ENCODE data around the gene AGAP1.

AGAP1 gene

DNA sequence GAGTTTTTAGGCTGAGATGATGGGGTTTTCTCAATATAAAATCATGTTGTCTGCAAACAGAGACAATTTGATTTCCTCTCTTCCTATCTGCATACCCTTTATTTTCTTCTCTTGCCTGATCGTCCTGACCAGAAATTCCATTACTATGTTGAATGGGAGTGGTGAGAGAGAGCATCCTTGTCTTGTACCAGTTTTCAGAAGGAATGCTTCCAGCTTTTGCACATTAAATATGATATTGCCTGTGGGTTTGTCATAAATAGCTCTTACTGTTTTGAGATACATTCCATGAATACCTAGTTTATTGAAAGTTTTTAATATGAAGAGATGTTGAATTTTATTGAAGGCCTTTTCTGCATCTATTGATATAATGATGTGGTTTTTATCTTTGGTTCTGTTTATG is 492.5 kb downstream of the AGAP1 start:
- DNase-seq = no peak

DNA sequence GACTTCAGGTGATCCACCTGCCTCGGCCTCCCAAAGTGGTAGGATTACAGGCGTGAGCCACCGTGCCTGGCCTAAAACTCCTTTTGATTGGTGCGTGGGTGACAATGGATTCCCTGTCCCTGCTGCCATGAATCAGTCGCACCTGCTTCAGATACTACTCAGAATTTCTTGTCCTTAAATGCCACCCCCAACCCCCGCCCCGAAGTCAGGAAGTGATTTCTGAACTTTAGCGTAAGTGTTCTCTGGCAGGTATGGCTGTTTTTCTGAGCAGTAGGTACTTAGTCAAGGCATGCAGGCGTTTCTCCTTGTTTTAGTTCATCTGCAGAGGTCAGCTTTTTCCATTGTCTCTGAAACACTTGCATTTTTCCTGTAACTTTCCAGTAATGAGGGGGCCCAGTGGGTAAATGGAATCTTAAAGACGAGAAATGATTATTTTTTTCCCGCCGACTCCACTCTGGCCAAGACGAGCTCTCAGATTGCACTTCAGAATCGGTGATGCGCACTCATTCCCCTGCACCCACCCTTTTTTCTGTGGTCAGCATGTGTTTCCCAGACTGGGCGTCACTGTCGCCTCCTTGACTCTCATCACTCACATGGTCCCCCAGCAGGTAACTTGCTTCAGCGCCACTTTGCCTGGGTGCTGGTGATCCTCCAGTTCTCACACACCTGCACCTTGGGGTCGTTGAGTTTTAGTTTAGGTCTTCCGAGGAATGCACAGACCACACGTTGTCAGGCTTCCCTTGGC is 494.6 kb downstream of the AGAP1 start:
- no peak for DNase-seq

DNA sequence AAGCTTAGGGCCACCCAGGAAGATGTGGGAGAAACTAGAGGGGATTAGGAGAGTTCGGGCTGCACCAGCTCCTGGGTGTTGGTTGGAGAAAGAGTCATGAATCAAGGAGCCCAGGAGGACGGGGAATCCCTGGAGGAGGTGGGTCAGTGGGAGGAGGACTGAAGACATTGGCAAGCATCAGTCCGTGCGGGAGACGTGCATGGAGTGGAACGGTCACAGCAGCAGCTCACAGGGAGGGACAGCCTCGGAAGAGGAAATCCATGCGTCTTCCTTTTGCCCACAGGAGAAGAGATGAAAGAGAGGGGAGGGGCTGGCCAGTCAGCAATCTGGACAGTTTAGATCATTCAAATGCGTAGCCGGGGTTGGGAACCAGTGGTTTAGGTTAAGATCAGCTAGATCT is 495.7 kb downstream of the AGAP1 start:
- no peak for DNase-seq

DNA sequence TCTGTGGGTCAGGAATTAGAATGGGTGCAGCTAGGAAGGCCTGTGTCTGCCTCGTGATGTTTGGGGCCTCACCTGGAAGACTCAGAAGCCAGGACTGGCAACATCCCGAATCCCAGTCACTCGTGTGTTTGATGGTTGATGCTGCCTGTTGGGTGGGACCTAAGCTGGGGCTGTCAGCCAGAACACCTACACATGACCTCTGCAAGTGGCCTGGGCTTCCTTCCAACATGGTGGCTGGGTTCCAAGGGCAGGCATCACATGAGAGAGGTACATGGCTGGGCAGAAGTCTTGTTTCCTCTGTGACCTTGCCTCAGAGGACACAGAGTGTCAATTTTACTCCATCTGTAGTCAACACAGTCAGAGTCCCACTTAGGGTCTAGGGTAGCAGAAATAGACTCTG is 496.5 kb downstream of the AGAP1 start:
- DNase-seq = no peak

GRCh38 chr2:235992024-235992423 is 498.2 kb downstream of the AGAP1 start:
- no peak for DNase-seq

- no peak for DNase-seq
Observed at GRCh38 chr2:235996419-235996818, 502.6 kb downstream of the AGAP1 start.

DNA sequence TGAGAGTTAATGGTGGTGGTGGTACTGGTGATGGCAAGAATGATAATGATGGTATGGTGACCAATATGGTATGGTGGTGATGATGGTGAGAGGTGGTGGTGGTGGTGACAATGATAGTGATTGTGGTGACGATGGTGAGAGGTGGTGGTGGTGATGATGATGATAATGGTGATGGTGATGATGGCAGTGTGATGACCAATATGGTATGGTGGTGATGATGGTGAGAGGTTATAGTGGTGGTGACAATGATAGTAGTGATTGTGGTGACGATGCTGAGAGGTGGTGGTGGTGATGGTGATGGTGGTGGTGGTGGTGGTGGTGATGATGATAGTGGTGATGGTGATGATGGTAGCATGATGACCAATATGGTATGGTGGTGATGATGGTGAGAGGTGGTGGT is 505.2 kb downstream of the AGAP1 start:
- DNase-seq = no peak

DNA sequence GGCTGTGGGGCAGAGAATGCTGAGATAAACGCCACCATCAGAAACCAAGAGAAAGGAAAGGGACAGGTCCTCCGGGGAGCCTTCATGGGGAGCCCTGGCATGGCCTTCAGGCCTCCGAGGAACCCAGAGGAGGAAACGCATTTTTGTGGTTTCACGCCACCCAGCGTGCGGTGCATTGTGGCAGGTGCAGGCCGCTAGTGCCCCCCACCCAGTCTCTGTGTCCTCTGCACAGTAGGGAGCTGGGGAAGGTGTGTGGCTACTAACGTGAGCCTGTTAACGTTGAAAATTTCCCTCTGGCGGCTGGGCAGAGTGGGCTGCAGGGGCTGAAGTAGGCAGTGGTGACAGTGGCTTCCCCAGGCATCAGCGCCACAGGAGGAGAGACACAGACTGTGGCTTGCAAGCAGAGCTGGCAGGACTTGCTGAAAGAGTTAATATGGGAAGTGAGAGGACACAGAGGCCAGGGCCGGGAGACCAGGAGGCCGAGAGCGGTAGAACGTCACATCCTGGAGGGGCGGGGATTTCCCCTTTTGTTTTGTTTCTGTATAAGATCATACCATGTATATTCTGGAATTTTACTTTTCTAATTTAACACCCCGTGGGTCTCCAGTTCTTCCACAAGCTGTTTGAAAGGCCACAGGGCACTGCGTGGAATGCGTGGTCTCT is 507.5 kb downstream of the AGAP1 start:
- no peak for DNase-seq

DNA sequence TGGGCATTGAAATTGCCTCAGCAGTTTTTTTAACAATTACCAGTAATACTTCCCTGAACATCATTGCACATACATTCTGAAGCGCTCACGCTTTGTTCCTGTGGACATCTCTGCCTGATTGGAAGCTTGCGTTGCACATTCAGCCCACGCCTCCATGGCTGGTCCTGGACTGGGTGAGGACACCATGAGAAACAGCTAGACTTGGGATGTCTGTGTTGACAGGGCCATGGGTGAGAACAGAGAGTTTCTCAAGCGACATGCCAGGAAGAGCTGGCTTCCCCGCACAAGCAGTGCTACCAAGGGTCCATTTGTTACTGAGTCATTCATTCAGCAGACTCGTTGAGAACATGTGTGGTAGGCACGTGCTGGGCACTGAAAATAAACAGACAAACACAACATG is 508.0 kb downstream of the AGAP1 start:
- DNase-seq = no peak

DNA sequence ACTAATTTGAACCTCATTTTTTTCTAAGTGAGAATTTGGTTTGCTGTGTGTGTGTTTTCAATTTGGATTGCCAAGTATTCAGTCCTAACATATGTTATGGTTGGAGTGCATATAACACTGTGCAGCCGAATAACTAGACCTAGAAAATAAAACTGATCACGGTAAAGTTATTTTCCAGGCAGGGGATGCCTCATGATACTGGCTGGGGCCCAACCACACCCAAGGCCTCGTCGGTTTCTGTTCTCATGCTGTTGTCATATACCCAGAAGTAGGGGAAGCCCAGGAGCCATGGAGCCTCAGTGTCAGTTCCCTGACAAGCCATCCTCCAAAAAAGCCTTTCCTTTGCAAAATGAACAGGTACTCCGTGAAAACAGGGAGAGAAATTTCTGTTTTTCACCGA is 514.2 kb downstream of the AGAP1 start:
- no peak for DNase-seq

DNA sequence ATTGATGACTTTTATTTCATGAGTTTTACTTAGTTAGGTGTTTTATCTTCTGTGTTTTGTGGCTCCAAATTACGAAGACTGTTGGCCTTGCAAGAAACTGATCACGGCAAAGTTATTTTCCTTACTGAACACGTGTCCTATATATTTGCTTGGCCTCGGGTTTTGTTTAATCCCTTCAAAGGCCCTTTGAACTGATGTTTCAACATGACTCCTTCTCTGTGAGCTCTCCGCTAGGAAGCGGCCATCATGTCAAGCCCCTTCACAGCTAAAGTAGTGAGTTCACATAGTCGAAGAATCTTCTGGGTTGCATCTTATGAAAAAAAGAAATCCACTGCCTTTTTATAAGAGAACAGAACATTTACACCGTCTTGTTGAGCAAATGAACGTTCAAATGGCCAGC is 515.0 kb downstream of the AGAP1 start:
- no peak for DNase-seq

GRCh38 chr2:236010920-236011685 is 517.3 kb downstream of the AGAP1 start:
- no peak for DNase-seq

- no peak for DNase-seq
Observed at GRCh38 chr2:236012155-236012554, 518.3 kb downstream of the AGAP1 start.

DNA sequence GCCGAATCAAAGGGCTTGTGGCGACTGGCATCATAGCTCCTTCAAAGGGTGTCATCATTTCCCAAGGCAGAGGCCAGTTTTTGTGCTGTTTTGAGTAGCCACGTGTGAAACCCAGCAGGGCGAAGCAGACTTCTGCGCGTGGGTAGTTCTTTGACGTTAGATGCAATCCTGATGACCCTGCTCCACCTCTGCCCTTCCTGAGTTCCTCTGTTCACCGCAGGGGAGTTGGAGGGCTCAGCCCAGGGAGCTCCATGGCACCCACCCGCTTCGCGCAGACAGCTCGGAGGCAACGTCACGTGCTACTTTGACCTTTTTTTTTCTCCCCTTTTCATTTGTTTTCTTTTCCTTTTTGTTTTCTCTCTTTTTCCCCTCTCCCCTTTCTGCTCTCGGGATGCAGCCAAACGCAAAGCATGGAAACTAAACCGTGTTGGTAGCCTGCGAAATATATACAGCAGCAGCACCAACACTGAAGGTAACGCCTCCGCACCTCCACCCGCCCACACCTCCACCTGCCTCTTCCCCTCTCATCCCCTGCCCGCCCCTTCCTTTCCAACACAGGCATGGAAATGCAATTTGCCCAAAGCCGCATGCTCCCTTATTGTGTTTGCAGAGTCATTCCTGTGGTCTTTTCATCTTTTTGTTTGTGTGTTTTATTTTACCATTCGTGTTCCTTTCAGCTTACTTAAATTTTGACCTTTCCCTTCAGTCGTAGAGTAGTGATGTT is 520.7 kb downstream of the AGAP1 start:
- no peak for DNase-seq

DNA sequence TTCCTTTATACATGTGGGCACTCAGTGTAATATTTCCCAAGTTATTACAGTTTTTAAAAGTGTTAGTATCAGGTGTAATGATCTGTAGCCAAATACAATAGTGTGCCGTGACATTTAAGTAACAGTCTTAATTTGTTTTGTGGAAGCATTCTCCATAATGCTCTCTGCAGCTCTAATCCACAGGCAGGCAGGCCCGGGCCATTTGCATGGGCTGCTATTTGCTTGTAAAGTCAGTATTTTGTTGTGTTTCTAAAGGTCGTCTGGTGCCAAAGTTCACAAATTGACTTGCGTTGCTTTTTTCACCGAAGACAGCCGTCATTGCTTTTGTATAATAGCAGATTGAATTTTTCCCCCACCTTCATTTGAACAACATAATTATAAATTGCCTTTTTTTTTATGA is 521.3 kb downstream of the AGAP1 start:
- DNase-seq = no peak

DNA sequence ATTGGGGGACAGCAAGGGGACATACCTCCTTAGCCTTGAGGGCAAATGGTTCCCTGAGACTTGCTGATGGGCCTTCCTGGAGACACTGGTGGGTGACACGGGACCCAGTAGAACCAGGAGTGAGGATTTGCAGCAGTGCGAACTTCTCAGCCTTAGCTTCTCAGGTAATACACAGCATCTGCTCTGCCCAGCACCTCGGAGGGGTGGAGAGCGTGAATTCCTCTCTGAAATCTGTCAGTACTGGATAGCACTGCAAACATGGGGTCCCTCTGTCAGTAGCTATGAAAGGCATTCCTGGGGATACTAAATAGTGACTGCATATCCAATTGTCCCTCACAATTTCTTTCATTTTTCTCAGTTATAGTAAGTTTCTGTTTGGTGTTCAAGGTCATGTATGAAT is 522.7 kb downstream of the AGAP1 start:
- no peak for DNase-seq

DNA sequence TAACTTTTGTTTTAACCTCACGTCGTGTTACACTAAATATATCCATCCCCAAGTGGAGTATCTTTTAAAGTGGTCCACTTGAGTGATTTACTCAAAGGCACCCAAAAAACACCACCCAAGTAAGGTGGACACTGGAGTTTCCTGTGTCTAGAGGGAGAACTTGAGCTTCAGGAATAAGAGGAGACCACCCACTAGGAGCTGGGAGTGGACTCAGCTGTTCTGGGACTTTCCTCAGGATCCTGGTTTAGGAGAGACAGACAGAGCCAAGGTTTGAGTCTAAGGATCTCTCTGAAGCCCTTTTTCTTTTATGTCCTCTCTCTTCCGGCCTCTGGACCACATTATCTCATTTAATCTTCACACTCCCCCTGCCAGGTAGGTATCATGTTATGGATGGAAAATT is 523.6 kb downstream of the AGAP1 start:
- DNase-seq = no peak

- no peak for DNase-seq
Observed at GRCh38 chr2:236019434-236019833, 525.6 kb downstream of the AGAP1 start.

- no peak for DNase-seq
Observed at GRCh38 chr2:236021499-236022057, 527.7 kb downstream of the AGAP1 start.

GRCh38 chr2:236022128-236022527 is 528.3 kb downstream of the AGAP1 start:
- DNase-seq = no peak

DNA sequence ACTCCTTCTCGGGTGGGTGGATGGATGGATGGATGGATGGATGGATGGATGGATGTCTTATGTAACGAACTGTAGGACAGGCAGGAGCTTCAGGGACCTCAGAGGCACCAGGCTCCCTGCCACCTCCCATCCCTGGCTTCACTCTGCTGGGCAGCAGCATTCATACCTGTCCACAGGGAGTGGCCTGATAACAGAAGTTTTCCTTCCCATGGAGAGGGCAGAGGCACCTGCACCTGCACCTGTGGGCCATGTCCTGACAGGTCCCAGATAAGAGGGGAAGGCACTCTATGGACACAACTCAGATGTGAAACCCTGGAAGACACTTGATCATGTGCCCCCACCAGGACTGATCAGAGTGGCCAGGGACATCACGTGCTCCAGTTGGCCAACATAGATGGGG is 532.0 kb downstream of the AGAP1 start:
- no peak for DNase-seq

DNA sequence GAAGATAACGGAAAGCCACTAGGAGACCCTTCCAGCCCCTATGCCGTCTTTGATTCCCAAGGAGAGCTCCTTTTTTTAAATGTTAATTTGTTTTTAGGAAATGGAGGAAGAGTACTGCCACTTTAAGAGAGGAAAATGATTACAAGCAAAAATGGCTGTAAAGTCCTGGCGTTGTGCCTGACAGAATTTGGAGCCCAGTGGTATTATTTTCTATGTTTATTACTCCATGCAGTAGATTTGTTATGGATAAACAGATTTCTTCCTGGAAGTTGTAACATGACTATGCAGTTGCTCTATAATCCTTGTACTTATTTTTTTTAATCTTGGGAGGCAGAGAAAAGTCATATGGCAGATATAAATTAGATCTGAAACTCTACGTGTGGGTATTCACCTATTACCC is 533.0 kb downstream of the AGAP1 start:
- no peak for DNase-seq

- no peak for DNase-seq
Observed at GRCh38 chr2:236028066-236028465, 534.2 kb downstream of the AGAP1 start.

All from NCI-H1417 treated with DMSO at 0.1 percent for 48 hours (cell line).